Measurements from ENCODE around the gene LSM5. TPM values are rescaled to one million over a fixed set of nuclear protein-coding genes. Genes with fewer than 3 reads are reported as not detected.

Gene LSM5
- total RNA-seq, 1 donor from 2014 or later = 20.5 TPM

GRCh38 chr7:32462977-32463376, 27.2 kb downstream of the LSM5 start:
- no peak for ATAC-seq
- no peak for DNase-seq (ENCODE audit: low spot score)

GRCh38 chr7:32462451-32462850, 27.7 kb downstream of the LSM5 start:
- ATAC-seq (no peak), DNase-seq (ENCODE audit: low spot score) (no peak)

GRCh38 chr7:32461484-32461883, 28.7 kb downstream of the LSM5 start:
- ATAC-seq (no peak), DNase-seq (ENCODE audit: low spot score) (no peak)

GRCh38 chr7:32459788-32460187, 30.4 kb downstream of the LSM5 start:
- no peak for DNase-seq (ENCODE audit: low spot score)
- ATAC-seq = no peak

GRCh38 chr7:32458025-32458424, 32.2 kb downstream of the LSM5 start:
- DNase-seq (ENCODE audit: low spot score) (no peak), ATAC-seq (no peak)

GRCh38 chr7:32453341-32454011, 36.7 kb downstream of the LSM5 start:
- no peak for DNase-seq (ENCODE audit: low spot score)
- no peak for ATAC-seq

- DNase-seq (ENCODE audit: low spot score) (no peak), ATAC-seq (no peak)
Measured at GRCh38 chr7:32447218-32447617, 43.0 kb downstream of the LSM5 start.

GRCh38 chr7:32436146-32436928, 53.8 kb downstream of the LSM5 start:
- ATAC-seq (no peak), DNase-seq (ENCODE audit: low spot score) (no peak)

Other genes starting within 250 kb of the LSM5 start
- gene AVL9, start 5.1 kb upstream of the LSM5 start, total RNA-seq = 17.1 TPM